ENCODE results near the gene GRIK3.

DNA sequence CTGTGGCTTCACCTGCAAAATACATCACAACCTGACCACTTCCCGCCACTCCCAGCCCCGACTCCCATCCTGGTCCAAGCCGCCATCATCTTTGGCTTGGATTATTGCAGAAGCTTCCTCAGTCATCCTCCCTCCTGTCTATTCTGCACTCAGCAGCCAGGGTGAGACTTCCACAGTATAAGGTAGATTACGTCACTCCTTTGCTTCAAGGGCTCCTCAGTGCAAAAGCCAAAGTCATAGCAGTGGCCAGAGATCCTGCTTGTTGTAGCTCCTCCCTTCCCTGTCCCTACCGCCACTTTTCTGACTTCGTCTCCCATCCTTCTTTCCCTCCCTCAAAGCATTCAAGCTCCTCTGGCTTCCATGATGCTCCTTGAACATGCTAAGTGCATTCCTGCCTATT lies 152.8 kb downstream of the GRIK3 start:
- no peak for TF ChIP-seq ZNF155 (tag by site-specific recombination; IDR thresholded peaks at IDR 0.05)
- TF ChIP-seq, protein P1, sequence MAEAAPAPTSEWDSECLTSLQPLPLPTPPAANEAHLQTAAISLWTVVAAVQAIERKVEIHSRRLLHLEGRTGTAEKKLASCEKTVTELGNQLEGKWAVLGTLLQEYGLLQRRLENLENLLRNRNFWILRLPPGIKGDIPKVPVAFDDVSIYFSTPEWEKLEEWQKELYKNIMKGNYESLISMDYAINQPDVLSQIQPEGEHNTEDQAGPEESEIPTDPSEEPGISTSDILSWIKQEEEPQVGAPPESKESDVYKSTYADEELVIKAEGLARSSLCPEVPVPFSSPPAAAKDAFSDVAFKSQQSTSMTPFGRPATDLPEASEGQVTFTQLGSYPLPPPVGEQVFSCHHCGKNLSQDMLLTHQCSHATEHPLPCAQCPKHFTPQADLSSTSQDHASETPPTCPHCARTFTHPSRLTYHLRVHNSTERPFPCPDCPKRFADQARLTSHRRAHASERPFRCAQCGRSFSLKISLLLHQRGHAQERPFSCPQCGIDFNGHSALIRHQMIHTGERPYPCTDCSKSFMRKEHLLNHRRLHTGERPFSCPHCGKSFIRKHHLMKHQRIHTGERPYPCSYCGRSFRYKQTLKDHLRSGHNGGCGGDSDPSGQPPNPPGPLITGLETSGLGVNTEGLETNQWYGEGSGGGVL (tag by site-specific recombination; IDR thresholded peaks at IDR 0.05), result no peak
- TF ChIP-seq, protein P2, sequence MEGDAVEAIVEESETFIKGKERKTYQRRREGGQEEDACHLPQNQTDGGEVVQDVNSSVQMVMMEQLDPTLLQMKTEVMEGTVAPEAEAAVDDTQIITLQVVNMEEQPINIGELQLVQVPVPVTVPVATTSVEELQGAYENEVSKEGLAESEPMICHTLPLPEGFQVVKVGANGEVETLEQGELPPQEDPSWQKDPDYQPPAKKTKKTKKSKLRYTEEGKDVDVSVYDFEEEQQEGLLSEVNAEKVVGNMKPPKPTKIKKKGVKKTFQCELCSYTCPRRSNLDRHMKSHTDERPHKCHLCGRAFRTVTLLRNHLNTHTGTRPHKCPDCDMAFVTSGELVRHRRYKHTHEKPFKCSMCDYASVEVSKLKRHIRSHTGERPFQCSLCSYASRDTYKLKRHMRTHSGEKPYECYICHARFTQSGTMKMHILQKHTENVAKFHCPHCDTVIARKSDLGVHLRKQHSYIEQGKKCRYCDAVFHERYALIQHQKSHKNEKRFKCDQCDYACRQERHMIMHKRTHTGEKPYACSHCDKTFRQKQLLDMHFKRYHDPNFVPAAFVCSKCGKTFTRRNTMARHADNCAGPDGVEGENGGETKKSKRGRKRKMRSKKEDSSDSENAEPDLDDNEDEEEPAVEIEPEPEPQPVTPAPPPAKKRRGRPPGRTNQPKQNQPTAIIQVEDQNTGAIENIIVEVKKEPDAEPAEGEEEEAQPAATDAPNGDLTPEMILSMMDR (tag by site-specific recombination; IDR thresholded peaks at IDR 0.05), result no peak
- no peak for TF ChIP-seq SALL2 (tag by site-specific recombination; IDR thresholded peaks at IDR 0.05; ENCODE audit: borderline replicate concordance)
- TF ChIP-seq ZNF24 (tag by site-specific recombination; IDR thresholded peaks at IDR 0.05), result no peak
- TF ChIP-seq MEIS1 (CRISPR knock-in tag; IDR thresholded peaks at IDR 0.05; ENCODE audit: borderline replicate concordance), result no peak
- TF ChIP-seq KLF16 (tag by site-specific recombination; IDR thresholded peaks at IDR 0.05), result no peak
- TF ChIP-seq ZNF114 (tag by site-specific recombination; IDR thresholded peaks at IDR 0.05), result no peak
- TF ChIP-seq ZNF830 (tag by site-specific recombination; IDR thresholded peaks at IDR 0.05; ENCODE audit: low read depth), result no peak
- TF ChIP-seq, protein P3, sequence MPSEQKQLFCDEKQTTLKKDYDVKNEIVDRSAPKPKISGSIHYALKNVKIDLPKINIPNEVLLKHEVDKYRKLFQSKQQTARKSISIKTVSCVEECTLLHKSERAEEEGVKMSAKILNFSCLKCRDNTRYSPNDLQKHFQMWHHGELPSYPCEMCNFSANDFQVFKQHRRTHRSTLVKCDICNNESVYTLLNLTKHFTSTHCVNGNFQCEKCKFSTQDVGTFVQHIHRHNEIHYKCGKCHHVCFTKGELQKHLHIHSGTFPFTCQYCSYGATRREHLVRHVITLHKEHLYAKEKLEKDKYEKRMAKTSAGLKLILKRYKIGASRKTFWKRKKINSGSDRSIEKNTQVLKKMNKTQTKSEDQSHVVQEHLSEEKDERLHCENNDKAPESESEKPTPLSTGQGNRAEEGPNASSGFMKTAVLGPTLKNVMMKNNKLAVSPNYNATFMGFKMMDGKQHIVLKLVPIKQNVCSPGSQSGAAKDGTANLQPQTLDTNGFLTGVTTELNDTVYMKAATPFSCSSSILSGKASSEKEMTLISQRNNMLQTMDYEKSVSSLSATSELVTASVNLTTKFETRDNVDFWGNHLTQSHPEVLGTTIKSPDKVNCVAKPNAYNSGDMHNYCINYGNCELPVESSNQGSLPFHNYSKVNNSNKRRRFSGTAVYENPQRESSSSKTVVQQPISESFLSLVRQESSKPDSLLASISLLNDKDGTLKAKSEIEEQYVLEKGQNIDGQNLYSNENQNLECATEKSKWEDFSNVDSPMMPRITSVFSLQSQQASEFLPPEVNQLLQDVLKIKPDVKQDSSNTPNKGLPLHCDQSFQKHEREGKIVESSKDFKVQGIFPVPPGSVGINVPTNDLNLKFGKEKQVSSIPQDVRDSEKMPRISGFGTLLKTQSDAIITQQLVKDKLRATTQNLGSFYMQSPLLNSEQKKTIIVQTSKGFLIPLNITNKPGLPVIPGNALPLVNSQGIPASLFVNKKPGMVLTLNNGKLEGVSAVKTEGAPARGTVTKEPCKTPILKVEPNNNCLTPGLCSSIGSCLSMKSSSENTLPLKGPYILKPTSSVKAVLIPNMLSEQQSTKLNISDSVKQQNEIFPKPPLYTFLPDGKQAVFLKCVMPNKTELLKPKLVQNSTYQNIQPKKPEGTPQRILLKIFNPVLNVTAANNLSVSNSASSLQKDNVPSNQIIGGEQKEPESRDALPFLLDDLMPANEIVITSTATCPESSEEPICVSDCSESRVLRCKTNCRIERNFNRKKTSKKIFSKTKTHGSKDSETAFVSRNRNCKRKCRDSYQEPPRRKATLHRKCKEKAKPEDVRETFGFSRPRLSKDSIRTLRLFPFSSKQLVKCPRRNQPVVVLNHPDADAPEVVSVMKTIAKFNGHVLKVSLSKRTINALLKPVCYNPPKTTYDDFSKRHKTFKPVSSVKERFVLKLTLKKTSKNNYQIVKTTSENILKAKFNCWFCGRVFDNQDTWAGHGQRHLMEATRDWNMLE (tag by site-specific recombination; conservative IDR thresholded peaks at IDR 0.05; ENCODE audit: low read depth), result no peak
- TF ChIP-seq ZNF768 (tag by site-specific recombination; IDR thresholded peaks at IDR 0.05), result no peak
- TF ChIP-seq, protein P4, sequence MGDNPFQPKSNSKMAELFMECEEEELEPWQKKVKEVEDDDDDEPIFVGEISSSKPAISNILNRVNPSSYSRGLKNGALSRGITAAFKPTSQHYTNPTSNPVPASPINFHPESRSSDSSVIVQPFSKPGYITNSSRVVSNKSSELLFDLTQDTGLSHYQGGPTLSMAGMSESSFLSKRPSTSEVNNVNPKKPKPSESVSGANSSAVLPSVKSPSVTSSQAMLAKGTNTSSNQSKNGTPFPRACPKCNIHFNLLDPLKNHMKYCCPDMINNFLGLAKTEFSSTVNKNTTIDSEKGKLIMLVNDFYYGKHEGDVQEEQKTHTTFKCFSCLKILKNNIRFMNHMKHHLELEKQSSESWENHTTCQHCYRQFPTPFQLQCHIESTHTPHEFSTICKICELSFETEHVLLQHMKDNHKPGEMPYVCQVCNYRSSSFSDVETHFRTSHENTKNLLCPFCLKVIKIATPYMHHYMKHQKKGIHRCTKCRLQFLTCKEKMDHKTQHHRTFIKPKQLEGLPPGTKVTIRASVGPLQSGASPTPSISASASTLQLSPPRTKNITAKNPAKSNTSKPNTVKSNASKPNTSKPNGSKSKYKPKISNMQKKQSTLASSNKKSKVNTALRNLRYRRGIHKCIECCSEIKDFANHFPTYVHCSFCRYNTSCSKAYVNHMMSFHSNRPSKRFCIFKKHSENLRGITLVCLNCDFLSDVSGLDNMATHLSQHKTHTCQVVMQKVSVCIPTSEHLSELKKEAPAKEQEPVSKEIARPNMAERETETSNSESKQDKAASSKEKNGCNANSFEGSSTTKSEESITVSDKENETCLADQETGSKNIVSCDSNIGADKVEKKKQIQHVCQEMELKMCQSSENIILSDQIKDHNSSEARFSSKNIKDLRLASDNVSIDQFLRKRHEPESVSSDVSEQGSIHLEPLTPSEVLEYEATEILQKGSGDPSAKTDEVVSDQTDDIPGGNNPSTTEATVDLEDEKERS (tag by site-specific recombination; IDR thresholded peaks at IDR 0.05), result no peak
